GM12801 (cell line): ENCODE measurements around the gene PLGRKT.

Source experiments
- CTCF ChIP-seq: IDR thresholded peaks from one replicate; pipeline ENCODE4 v1.5.1; 2011; ENCODE audit warnings: control low read depth; ENCODE audit not compliant: insufficient read length; ENCODE audit errors: extremely low read depth

PLGRKT gene

DNA sequence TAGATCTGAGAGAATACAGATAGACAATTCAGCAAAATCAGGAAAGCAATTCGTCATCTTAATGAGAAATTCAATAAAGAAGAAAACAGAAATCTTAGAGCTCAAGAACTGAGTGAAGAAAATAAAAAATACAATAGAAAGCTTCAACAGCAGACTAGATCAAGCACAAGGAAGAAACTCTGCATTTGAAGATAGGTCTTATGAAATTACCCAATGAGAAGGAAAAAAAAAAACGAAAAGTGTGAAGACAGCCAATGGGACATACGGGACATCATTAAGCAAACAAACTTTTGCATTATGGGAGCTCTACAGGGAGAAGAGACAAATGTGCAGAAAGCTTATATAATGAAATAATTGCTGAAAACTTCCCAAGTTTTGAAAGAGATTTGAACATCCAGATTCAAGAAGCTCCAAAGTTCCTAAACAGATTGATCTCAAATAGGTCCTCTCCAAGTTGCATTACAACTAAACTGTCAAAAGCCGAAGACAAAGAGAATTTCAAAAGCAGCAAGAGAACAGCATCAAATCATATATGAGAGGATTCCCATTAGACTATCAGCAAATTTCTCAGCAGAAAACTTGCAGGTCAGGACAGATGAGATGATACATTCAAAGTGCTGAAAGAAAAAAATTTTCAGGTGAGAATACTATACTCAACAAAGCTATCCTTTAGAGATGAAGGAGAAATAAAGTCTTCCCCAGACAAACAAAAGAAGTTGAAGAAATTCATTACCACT lies 122.4 kb downstream of the PLGRKT start:
- no peak for TF ChIP-seq CTCF

DNA sequence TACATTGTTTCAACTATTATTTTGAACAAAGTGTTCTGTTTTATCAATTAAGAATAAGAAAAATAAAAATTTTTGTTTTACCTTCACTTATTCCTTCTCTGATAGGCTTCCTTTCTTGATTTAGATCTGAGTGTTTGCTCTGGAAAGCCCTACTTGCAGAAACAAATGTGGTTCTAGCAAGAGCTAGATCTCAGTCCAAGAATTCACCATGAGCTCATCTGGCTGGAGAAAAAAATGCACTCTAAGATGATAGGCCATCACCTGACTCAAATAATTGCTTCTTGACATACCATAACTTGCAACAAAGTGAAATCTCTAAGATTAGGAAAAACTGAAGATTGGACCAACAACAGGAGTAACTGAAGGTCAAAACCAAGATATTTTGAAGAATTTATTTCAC lies 126.9 kb downstream of the PLGRKT start:
- TF ChIP-seq CTCF = no peak
